HCT116 (cell line): ENCODE data around the gene TMEM258.

Experiments used
- CEBPB ChIP-seq: IDR thresholded peaks from 2 replicates; pipeline ENCODE4 v1.6.1; 2012; ENCODE audit warnings: low read depth
- EZH2phosphoT487 ChIP-seq: fragments of 200-600 bp; IDR thresholded peaks from 2 replicates; pipeline ENCODE4 v1.6.1; 2018; ENCODE audit warnings: antibody characterized with exemption, borderline replicate concordance
- POLR2A ChIP-seq: IDR thresholded peaks from 2 replicates; pipeline ENCODE4 v1.7.0; 2011; ENCODE audit warnings: borderline replicate concordance; ENCODE audit not compliant: insufficient read depth, insufficient read length; ENCODE audit errors: extremely low read depth
- POLR2AphosphoS5 ChIP-seq: IDR thresholded peaks from 2 replicates; pipeline ENCODE4 v1.6.1; 2011; ENCODE audit warnings: mild to moderate bottlenecking, low read depth, low read length, moderate library complexity
- RAD21 ChIP-seq: IDR thresholded peaks from 2 replicates; pipeline ENCODE4 v1.6.1; 2012; ENCODE audit warnings: low read depth, mild to moderate bottlenecking
- SP1 ChIP-seq: IDR thresholded peaks from 2 replicates; pipeline ENCODE4 v1.6.1; 2012; ENCODE audit warnings: low read depth
- YY1 ChIP-seq: IDR thresholded peaks from 2 replicates; pipeline ENCODE4 v1.6.1; 2011; ENCODE audit warnings: low read length, low read depth, moderate library complexity, mild to moderate bottlenecking; ENCODE audit not compliant: insufficient replicate concordance; ENCODE audit errors: extremely low read depth
- ZFX ChIP-seq: fragments of 450-650 bp; IDR thresholded peaks from 2 replicates; pipeline ENCODE4 v1.6.1; 2017
- TF ChIP-seq, protein P1 (sequence below), 3 experiments: fragments of 200-600 bp in 1 of 3; sonication (generic) in 1 of 3; IDR thresholded peaks in 2 of 3; conservative IDR thresholded peaks in 1 of 3; 2 replicates each; pipeline ENCODE4 v1.5.1; 2012 to 2017; ENCODE audit warnings: low read depth in 2 of 3, low read length in 2 of 3, antibody characterized with exemption in 1 of 3, borderline replicate concordance in 1 of 3, control low read depth in 1 of 3, mild to moderate bottlenecking in 1 of 3, mixed read lengths in 1 of 3, mixed run types in 1 of 3, moderate library complexity in 1 of 3; ENCODE audit not compliant: insufficient read depth in 1 of 3
- TF ChIP-seq, protein P2 (sequence below): IDR thresholded peaks from 2 replicates; pipeline ENCODE4 v1.6.1; 2011; ENCODE audit warnings: mild to moderate bottlenecking, low read length, moderate library complexity; ENCODE audit not compliant: insufficient replicate concordance; ENCODE audit errors: extremely low read depth
- TF ChIP-seq, protein P3 (sequence below): IDR thresholded peaks from 2 replicates; pipeline ENCODE4 v1.6.1; 2012

DNA sequence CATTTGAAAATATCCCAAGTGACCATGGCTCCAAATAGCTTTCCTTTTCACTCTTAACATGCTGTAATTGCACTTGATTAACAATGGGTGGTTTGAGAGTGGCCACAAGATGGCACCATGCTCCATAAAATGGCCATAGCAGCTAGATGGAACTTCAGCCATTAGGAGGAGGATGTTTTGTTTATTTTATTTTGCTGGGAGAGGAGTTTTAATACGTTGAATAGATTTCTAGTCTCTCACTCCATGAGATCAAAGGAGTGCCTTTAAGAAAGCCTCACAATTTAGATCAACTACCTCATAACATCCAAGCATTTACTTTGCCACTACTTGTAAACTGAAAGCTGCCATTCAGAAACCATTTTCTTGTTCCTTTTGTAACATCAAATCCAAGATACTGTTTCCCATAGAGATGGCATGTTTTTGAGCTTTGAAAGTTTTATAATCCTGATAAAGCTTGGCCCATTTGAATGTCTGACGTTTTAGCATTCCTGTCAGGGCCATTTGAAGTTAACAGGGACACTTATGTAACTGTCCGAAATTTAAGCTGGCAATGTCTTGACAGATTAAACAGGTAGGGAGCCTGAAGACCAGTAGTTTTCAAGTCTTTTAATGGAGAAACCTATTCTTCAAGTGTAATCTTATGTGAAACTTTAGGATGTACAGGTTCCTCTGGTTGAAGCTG lies 5.0 kb upstream of the TMEM258 start:
- TF ChIP-seq ZFX (no peak), POLR2A (no peak), CEBPB (no peak), EZH2phosphoT487 (no peak), RAD21 (peak; percentile 91), POLR2AphosphoS5 (peak; percentile 61), YY1 (peak; percentile 77), SP1 (no peak)
- TF ChIP-seq, protein P1, sequence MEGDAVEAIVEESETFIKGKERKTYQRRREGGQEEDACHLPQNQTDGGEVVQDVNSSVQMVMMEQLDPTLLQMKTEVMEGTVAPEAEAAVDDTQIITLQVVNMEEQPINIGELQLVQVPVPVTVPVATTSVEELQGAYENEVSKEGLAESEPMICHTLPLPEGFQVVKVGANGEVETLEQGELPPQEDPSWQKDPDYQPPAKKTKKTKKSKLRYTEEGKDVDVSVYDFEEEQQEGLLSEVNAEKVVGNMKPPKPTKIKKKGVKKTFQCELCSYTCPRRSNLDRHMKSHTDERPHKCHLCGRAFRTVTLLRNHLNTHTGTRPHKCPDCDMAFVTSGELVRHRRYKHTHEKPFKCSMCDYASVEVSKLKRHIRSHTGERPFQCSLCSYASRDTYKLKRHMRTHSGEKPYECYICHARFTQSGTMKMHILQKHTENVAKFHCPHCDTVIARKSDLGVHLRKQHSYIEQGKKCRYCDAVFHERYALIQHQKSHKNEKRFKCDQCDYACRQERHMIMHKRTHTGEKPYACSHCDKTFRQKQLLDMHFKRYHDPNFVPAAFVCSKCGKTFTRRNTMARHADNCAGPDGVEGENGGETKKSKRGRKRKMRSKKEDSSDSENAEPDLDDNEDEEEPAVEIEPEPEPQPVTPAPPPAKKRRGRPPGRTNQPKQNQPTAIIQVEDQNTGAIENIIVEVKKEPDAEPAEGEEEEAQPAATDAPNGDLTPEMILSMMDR (IDR thresholded peaks at IDR 0.05 in 2 of 3, conservative IDR thresholded peaks at IDR 0.05 in 1 of 3; ENCODE audit: borderline replicate concordance in 1 of 3, insufficient read depth in 1 of 3, low read depth in 2 of 3, low read length in 2 of 3), result peak; percentile 71 to 90 (median 87); a peak in 5 of 6 replicates
- TF ChIP-seq, protein P2, sequence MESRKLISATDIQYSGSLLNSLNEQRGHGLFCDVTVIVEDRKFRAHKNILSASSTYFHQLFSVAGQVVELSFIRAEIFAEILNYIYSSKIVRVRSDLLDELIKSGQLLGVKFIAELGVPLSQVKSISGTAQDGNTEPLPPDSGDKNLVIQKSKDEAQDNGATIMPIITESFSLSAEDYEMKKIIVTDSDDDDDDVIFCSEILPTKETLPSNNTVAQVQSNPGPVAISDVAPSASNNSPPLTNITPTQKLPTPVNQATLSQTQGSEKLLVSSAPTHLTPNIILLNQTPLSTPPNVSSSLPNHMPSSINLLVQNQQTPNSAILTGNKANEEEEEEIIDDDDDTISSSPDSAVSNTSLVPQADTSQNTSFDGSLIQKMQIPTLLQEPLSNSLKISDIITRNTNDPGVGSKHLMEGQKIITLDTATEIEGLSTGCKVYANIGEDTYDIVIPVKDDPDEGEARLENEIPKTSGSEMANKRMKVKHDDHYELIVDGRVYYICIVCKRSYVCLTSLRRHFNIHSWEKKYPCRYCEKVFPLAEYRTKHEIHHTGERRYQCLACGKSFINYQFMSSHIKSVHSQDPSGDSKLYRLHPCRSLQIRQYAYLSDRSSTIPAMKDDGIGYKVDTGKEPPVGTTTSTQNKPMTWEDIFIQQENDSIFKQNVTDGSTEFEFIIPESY, result no peak
- TF ChIP-seq, protein P3, sequence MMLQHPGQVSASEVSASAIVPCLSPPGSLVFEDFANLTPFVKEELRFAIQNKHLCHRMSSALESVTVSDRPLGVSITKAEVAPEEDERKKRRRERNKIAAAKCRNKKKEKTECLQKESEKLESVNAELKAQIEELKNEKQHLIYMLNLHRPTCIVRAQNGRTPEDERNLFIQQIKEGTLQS, result no peak
